ENCODE data around the gene MAP3K1.
A peak's percentile ranks its signal among the peaks of the same experiment; 100 is the strongest.

Gene MAP3K1

DNA sequence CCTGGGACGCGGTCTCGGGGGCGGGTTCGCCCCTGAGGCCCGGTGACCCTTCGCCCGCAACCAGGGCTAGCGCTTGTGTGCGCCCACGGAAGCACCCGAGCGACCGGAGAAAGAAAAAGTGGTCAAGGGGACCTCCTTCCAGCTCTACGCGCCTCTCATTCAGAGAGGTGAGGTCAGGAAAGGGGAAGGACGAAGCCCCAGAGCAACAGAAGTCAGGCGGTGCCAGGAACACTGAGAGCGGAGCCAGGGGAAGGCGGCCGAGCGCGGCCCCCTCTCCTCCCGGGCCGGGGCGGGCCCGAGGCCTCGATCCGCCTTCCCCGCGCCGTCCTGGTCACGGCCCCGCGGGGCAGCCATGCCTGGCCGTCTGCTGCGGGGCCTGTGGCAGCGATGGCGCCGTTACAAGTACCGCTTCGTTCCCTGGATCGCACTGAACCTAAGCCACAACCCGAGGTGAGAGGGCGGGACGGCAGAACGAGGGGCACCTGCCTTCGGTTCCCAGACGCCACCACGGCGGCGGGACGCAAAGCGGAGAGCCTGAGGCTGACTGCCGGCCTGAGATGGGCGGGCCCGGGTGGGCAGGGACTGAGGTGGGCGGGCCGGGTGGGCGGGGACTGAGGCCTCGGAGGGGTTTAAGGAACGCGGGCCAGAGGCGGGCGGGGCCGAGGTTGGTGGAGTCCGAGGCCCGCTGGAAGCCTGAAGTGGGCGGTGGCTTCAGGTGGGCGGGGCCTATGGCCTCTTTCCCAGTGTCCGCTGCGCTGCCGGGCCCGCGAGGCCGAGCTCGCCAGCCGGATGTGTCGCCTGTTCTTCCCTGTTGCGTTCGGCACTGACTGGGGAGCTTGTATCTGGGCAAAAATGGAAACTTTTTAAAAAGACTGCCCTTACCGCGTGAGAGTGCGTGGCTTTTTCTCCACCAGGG is 94.2 kb downstream of the MAP3K1 start, which contains the start of gene SETD9:
SETD9 (plus strand) TSS at position 303 of the 916 bp plus-strand sequence; CDS start at position 353, 50 bp downstream.
- peak; percentile 81 for DNase-seq (ENCODE audit: low read depth)

DNA sequence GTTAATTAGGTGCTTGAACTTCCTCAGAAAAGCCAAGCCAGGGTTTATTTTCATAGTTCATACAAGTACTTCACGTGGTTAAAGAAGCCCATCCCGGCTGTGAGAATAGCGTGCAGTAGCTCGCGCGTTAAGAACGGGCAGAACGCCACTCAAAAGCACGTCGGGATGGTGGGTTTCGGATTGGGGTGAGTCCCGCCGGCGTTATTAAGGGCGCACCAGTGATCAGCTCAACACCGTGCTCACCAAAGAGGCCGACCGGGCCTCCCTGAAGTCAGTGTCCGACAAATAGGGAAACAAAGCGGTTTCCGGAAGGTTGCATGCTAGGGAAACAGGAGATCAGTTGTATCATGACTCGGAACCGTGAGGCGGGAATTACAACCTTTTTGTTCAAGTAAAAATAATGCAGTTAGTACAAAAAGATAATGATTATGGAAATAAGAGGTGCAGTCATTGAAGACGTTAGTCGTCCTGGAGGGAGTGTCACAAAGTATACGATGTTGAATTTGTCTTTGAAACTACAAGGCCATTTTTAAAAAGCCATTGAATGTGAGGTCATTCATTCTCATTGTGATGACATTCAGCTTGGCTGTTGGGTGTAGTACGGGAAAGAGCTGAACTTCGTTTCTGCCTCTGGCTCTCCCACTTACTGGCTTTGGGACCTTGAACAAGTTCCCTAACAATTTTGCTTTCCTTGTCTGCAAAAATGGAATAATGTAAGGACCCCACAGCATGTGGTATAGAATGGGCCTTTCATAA is 95.0 kb downstream of the MAP3K1 start:
- no peak for DNase-seq (ENCODE audit: low read depth)

DNA sequence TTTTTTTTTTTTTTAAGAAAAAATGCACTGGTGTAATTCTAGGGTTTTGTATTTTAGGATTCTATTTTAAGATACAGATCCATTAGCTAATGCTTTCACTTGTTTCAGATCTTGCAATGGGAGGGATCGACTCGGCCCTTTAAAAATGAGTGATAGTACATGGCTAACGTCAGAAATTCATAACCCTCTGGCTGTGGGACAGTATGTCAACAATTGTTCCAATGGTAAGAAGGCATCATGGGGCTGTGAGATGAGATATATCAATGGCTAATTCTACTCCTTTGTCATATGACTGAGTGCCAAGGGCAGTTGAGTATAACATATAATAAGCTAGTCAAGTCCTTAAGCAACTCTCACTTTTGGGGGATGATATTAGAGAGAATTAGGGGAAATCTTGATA is 98.4 kb downstream of the MAP3K1 start:
- no peak for DNase-seq (ENCODE audit: low read depth)

DNA sequence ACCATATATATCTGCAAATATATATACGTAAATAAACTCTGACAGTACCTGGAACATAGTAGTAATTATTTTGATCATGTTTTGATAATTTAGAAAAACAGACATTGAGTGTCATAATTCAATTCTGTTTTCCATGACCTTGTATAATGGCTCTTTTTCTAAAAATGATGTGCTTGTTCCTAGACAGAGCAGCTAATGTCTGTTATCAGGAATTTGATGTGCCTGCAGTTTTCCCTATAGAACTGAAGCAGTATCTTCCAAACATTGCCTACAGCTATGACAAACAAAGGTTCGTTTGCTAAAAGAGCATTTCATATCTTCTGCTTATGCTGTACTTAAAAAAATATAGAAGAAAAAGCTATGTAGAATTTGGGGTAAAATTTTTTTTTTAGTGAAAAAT is 99.3 kb downstream of the MAP3K1 start:
- no peak for DNase-seq (ENCODE audit: low read depth)

DNA sequence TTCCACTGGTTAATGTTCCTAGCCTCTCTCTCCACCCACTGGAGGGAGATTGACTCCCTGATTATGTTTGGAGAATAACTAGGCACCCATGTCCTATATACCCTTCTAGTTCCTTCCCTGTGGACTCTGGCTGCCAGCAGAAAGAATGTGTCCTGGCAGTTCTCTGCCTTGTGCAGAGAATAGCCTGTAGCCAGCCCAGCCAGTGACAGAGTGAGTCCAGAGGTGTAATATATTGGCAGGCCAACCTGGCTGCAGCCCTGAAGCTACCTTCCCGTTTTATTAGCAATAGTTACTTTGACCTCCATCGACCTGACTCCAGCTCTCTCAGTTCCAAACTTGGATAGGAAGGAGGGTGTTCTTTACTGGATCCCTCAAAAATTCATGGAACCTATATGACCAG is 102.2 kb downstream of the MAP3K1 start:
- DNase-seq (ENCODE audit: low read depth): no peak

DNA sequence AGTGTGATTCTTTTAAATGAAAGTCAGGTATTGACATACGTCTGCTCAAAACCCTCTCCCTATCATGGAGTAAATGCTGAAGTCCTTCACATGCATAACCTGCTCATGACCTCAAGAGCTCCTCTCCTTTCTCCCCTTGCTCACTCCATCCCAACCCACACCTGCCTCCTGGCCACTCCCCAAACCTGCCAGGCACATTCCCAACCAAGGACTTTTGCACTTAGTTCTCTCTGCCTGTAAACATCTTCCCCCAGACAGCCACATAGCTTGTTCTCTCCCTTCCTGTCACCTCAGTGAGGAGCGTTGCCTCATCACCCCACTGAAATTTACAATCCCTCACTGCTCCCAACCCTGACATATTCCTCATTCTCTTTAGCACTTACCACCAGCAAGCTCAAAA is 102.7 kb downstream of the MAP3K1 start:
- DNase-seq (ENCODE audit: low read depth): no peak

DNA sequence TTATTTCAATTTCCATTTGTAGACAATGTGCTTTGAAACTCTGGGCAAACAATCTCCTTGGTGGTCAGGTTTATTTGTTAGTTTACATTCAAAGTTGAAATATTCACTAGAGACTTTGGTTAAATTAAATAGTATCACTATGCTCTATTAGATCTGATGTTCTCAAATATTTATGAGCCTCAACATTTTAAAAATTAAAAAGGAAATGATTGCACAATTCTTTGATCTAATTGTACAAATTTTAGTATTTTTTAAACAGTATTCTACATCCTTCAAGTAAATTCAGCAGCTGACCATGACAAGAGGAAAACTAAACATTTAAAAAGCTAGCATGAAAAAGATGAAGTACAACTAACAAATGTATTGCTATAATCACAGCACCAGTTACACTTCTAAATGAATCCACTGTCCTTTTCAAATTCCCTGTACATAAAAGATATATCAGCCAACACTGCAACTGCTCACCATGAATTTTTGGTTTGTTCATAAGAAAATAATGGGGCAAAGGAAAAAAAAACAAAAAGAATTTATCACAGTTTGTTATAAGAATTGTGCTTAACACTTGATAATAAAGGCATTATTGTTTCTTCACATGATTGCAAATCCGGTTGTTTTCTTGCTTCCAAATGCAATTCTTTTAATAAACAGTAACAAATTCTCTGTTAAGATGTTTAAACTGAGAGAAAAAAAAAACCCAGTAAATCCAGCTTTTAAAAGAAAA is 104.8 kb downstream of the MAP3K1 start:
- DNase-seq (ENCODE audit: low read depth): no peak

DNA sequence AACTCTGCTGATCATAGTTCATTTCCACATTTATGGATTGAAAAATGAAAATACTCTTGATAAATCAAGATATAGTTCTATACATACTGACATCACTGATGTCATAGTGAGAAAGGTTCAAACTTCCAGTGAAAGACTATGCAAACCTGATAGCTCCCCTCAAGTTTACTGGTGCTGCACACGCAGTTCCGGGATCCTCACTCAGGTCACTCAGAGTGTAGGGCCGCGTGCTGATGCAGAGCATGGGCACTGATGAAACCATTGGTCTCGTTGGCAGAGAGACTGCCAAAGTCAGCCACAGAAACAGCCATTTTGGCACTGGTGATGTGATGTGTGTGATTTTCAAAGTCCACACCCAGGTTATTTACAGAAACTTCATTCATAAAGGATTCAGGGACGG is 107.6 kb downstream of the MAP3K1 start:
- DNase-seq (ENCODE audit: low read depth): no peak

DNA sequence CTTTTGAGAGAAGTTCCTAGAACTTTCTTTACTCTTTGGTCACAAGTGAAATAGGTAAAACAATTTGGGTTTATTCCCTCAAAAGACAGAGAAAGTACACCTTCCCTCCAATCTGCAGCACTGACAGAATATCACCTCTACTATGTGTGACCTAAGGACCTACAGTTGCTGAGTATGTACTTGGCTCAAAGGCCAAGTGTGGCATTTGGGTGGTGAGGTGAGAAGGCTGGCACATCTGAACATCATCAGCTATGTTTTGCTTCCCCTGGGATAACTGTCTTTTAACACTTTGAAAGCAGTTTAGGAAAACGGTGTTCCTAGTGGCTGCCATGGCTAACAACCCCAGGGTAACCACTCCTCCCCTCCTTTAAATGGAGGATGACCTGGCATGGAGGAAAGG is 119.0 kb downstream of the MAP3K1 start:
- no peak for DNase-seq (ENCODE audit: low read depth)

DNA sequence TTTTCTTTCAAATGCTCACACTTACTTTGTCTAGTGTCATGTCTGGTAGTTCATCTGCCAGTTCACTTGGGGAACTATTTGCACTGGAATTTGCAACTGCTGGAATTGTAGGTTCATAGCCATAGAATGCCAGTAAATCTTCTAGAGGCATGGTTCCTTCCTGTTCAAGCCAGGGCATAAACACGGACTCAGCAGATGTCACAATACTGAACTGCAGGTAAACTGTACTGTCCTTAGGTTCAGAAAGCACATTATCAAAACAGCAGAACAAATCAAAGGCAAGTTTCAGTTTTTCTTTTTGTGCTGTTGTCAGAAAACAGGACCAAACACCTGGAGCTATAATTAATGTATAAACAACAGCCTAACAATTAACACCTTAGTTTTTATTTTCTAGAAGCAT is 123.5 kb downstream of the MAP3K1 start:
- no peak for DNase-seq (ENCODE audit: low read depth)

DNA sequence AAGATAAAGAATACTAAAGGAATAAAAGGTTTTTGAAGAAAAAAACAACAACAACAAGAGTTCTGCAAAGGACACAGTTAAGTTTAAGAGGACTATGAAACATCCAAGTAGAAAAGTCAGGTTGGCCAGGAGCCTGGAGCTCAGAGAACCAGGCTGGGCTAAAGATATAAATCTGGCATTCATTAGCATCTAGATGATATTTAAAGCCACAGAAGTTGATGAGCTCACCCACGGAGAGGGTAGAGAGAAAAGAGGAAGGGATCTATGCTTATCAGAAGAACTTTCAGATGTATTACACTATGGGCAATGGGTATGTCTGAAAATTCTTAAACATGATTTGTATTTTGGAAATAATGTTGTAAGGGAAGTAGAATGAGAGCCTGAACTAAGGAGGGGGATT is 126.6 kb downstream of the MAP3K1 start:
- no peak for DNase-seq (ENCODE audit: low read depth)

All from stimulated activated CD8-positive, alpha-beta memory T cell treated with anti-CD3 and anti-CD28 coated beads, Interleukin-12 subunit alpha, Interleukin-12 subunit beta, amount 100 ng/mL, for 4 hours (primary cell).